ENCODE results near the gene RNF224.

The RNF224 gene

DNA sequence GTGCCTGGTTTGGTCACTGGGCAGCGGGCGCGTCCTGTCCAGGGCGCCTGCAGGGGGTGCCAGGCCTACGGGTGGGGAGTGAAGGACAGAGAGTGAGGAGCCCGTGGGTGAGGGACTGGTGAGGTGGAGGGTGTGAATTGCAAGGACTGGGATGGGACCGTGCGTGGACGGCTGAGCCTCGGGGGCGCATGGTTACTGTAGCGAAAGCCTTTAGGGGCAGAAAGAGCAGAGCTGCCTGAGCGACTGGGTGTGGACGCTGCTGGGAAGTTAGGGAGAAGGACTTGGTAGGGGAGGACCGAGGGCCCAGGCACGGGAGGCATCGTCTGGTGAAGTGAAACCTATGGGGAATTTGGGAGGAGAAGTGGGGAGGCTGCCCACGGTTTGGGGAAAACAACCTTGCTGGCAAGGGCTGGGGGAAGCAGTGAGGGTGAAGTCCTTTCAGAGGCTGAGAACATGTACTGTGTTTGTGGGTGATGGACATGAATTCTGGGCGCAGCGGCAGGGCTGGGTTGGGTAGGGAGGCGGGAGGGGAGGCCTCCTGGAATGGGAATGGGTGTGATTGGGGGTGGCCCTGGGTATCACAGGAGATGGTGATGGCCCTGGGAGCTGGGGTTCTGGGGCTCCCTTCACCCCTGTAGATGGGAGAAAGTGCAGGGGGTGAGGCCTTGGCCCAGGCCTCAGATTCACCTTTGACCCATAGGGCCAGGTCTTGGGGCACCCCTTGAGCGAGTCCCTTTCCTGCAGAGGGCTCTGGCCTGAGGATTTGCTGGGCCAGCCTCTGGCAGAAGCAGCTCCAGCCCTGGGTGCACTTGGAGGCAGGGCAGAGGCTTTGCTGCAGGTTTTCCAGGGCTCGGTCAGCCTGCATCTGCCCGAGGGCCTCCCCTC, 48.5 kb downstream of the RNF224 start:
- DNase-seq = no peak

DNA sequence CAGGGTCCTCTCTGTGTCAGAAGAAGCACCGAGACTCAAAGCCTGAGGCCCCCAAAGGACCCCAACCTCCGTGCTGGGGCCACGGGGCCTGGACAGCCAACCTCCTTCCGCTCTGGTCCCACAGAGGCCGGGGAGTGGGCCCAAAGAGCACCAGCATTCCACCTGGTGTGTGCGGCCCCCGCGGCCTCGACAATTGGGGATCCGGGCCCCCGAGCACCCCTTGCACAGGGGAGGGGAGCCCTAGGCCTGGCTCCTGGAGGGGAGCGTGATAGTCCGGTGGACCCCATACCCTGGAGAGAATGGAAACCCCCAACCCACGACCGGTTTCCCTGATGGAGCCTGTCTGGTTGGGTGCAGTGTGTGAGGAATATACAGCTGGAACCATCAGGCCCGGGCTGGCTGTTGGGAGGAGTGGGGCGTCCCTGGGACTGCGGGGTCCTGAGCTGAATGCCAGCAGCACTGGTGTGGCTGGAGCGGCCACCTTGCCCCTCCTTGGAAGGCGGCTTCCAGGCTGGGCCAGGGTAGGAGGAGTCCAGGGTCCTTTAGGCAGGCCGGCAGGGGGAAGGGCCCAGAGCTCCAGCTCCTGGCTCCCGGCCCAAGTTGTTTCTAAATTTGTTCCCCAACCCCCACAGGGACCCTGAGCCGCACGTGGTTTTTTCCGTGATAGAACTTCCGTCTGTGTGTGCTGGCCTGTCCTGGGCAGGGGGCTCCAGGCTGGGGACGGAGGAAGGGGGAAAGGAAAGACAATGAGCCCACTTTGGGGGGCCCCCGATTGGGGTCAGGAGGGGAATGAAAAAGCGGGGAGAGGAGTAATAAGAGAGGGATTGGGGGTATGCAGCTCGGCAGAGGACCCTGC, 49.4 kb downstream of the RNF224 start:
- DNase-seq = no peak

- DNase-seq = no peak
These were observed 50.2 kb downstream of the RNF224 start, which contains the start of gene TOR4A for GRCh38 chr9:137277329-137278041. Gene TOR4A, plus strand, starts transcription at chr9:137277726. Its CDS starts 964 bp downstream, at chr9:137278690.

GRCh38 chr9:137278061-137278701, 50.9 kb downstream of the RNF224 start:
- no peak for DNase-seq
